HCEC 1CT (cell line): ENCODE measurements around the gene DGKQ.

Experiments used
- DNase-seq: peaks from one replicate; pipeline ENCODE4 v3.0.0-alpha.2; 2017

The DGKQ gene

DNA sequence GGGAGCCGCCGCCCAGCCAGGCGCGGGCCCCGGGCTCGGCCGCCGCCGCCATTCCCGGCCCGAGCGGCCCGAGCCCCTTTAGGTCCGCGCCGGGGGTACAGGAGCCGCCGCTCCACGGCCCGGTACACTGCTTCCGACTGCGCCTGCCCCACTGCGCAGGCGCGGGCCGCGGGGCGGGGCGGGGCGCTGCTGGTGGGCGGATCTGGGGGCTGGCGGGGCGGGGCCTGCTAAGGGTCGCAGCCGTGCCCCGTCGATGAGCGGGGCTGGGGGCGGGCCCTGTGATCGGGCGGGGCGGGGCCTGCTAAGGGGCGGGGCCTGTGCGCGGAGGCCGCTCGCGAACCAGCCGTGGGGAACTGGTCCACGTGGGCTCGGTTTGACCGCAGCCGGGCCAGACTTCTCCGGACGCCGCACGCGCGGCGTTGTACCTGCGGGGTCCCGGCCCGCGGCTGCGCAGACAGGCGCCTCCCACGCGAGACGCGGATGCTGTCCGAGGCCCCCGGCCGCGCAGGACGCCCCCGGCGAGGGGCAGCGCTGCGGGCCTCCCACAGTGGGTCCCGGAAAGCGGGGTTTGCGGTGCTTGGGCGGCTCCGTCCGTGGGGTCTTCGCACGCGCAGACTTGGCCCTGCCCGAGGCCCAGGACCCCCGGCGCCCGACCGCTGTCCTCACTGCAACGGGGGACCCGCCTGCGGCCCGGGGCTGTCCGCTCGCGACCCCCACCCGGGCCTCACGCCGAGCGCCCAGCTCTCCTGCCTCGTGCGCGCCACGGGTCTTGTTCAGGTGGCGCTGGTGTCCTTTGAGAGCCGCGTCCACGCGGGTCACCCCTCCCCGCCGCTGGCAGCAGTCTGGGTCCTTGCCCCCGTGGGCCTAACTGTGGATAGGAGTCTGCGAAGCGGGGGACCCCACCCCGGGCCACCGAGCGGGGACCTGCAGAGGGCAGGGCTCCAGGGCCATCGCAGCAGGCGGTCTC lies at the start of gene DGKQ:
DGKQ (minus strand) TSS at position 139 of the 967 bp plus-strand sequence; CDS start at position 52, 87 bp downstream.
- DNase-seq: peak; percentile 65

GRCh38 chr4:1022739-1023066 lies 49.3 kb upstream of the DGKQ start:
- no peak for DNase-seq

DNA sequence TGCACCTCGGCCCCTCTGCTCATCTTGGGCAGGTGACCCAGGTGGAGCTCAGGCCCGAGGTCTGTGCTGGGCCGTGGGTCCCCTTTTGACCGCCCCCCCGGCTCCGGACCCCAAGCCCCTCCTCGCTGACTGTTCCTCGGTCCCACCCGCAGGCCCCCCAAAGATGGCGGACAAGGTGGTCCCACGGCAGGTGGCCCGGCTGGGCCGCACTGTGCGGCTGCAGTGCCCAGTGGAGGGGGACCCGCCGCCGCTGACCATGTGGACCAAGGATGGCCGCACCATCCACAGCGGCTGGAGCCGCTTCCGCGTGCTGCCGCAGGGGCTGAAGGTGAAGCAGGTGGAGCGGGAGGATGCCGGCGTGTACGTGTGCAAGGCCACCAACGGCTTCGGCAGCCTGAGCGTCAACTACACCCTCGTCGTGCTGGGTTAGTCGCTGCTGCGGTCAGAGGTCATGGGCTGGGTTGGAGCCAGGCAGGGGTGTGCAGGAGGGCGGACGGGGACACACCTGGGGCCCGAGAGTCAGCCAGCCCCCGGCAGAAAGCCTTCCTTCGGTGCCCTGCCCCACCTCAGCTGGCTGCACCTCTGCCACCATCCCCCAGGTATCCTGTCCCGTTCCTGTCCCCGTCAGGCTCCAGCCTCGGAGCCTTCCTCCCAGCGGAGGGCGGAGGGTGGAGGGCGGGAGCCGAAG lies 48.8 kb upstream of the DGKQ start:
- DNase-seq: no peak

- no peak for DNase-seq
Measured at GRCh38 chr4:1021386-1022050, 48.1 kb upstream of the DGKQ start.

- DNase-seq: no peak
Measured at GRCh38 chr4:1019729-1020470, 46.5 kb upstream of the DGKQ start.

- no peak for DNase-seq
Measured at GRCh38 chr4:1019320-1019719, 46.0 kb upstream of the DGKQ start.

DNA sequence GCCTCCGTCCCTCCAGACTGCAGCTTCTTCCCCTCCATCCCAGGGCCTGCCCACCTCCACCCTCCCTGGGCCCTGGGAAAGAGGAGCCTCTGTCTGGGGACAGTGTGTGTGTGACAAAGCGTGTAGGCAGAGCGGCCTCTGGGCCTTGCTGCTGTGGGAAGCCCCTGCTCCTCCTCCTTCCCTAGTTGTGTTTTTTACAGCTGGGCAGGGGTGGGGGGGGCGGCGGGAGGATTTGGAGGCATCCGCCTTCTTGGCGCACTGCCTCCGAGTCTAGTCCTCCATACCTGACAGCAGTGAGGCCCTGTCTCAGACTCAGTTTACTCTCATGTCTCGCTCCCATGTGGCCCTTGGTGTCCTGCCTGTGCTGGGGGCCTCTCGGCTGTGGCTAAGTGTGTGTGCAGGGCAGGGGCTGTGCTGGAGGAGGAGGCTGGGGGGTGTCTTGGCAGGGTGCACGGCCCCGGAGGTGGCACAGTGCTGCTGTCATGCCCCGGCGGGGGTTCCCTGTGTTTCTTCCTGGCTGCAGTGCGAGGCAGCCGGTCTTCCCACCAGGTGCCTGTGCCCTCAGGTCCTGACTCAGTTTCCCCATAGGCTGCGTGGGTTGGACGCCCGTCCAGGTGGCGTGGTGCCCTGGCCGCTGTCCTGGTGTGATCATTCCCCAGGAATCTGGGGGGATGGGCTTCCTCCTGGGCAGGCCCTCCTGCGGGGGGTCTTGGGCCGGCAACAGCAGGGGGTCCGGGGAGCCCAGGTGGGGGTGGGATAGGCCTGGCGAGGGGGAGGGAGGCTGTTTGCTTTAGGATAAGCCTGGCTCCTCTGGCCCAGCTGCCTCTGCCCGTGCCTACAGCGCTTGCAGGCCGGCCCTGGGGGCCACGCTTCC lies 45.0 kb upstream of the DGKQ start:
- no peak for DNase-seq

DNA sequence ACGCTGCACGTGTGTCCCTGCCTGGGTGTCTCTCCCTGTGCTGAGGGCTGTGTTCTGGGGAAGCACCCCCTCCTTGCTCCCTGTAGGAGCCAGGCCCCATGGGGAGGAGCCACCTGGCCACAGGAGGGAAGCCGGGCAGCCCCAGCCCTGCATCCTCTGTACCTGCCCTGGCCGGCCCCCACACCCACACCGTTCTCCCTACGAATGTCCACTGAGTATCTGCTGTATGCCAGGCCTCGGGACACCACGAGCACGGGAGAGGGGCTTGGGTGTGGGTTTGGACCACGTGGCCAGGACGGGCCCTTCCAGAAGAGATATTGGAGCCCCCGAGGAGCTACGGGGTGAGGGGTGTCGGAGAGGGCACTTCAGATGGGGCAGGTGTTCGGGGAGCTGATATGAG lies 44.3 kb upstream of the DGKQ start:
- no peak for DNase-seq

DNA sequence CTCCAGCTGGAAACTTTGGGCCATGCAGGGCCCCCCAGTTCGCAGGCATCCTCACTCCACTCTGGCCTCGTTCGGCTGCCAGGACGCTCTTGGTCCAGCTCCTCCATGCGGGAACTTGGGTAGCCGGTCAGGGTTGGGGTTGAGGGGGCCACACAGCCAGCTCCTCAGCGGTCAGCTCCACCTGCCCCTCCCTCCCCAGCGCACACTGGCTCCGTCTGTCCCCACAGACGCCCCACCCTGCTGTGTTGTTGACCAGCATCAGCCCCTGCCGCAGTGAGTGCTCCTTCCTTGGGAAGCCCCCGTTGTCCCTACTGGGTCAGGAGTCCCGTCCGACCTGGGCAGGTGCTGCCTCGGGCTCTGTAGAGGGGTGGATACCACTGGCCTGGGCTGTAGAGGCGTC lies 43.8 kb upstream of the DGKQ start:
- no peak for DNase-seq

DNA sequence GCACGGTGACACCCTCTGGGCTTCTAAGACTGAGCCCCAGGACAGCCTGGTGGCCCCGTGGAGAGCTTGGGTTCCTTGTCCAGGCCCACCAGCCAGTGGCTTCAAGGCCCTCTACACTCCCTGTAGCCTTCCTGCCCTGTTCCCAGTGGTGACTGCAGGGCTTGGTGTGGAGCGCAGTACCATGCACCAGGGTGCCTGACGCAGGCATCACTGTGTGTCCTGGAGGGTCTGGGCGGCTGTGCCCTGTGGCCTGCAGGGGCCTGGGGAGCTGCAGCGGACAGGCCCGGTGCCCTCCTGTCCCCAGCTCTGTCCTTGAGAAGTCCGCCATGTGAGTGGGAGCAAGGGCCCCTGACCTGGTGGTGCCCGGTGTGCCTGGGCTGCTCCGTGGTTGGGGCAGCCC lies 42.4 kb upstream of the DGKQ start:
- no peak for DNase-seq

GRCh38 chr4:1015179-1015578 lies 41.8 kb upstream of the DGKQ start:
- DNase-seq: no peak

GRCh38 chr4:1014291-1015167 lies 41.2 kb upstream of the DGKQ start:
- DNase-seq: no peak

- DNase-seq: no peak
Measured at GRCh38 chr4:1013225-1014073, 40.1 kb upstream of the DGKQ start.

- no peak for DNase-seq
Measured at GRCh38 chr4:1012034-1012739, 38.8 kb upstream of the DGKQ start.

DNA sequence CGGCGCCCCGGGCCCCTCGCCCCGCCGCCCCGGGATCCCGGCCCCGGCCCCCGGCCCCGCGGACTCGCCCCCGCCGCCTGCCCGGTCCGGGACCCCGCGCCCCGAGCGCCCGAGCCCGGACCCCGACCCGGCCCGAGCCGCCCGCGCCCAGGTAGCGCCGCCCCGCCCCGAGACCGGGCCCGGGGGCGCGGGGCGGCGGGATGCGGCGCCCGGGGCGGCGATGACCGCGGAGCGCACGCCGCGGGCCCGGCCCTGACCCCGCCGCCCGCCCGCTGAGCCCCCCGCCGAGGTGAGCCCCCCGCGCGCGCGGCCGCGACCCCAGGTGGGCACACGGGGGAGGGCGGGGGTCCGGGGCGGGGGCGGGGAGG lies 38.3 kb upstream of the DGKQ start:
- no peak for DNase-seq

- peak; percentile 75 for DNase-seq
Measured at GRCh38 chr4:1011022-1011665, 37.8 kb upstream of the DGKQ start, which contains the start of gene FGFRL1. TSS of gene FGFRL1 (plus strand) at chr4:1011626. CDS start at chr4:1012486, 860 bp downstream.

DNA sequence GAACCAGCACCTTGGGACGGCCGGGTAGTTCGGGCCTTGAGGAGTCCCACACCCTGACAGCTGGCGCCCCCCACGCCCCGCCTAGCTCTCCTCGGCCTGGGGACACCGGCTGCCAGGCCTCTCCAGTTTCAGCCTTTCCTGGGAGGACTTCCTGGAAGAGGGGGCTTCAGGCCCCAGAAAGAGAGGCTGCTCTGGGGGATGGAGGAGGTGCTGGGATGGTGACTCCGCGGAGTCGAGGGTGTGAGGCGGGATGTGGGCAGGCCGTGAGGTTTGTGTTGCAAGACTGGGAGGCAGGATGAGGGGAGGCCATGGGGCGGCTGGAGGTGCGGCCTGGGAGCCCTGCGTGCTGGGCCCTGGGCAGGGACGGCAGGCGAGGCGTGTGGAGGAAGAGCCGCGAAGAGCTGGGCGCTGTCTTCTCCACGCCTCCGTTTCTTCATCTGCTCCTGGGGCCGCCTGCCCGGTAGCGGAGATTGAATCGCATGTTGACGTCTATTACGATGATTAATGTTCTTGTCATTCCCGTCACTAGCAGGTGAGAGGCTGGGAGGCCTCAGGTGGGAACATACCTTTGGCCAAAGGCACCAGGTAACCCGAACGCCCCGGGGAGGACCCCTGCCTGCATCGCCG lies 37.1 kb upstream of the DGKQ start:
- DNase-seq: peak; percentile 83
